ENCODE results near the gene MALRD1.

GRCh38 chr10:19077276-19077675, 28.7 kb downstream of the MALRD1 start:
- TF ChIP-seq EZH2phosphoT487 (IDR thresholded peaks at IDR 0.05; ENCODE audit: insufficient read depth, low read depth), result no peak
- TF ChIP-seq EZH2 (IDR thresholded peaks at IDR 0.05; ENCODE audit: insufficient read depth, poor library complexity, severe bottlenecking), result no peak

Measured in GM23248 (cell line).